GM10847 (cell line): ENCODE data around the gene HMGN3.

Source experiments
- POLR2A ChIP-seq: IDR thresholded peaks from 2 replicates; pipeline ENCODE4 v1.6.1; 2011; ENCODE audit not compliant: insufficient read length; ENCODE audit errors: extremely low read depth

The HMGN3 gene

GRCh38 chr6:79202556-79202955 is 31.9 kb downstream of the HMGN3 start:
- no peak for TF ChIP-seq POLR2A

- TF ChIP-seq POLR2A = no peak
These were observed 32.5 kb downstream of the HMGN3 start for GRCh38 chr6:79201983-79202382.

- no peak for TF ChIP-seq POLR2A
These were observed 33.3 kb downstream of the HMGN3 start for GRCh38 chr6:79201143-79201542.

GRCh38 chr6:79196912-79197311 is 37.6 kb downstream of the HMGN3 start:
- TF ChIP-seq POLR2A = no peak

GRCh38 chr6:79193971-79194370 is 40.5 kb downstream of the HMGN3 start:
- no peak for TF ChIP-seq POLR2A

- no peak for TF ChIP-seq POLR2A
These were observed 44.6 kb downstream of the HMGN3 start for GRCh38 chr6:79189760-79190350.

GRCh38 chr6:79188885-79189480 is 45.5 kb downstream of the HMGN3 start:
- no peak for TF ChIP-seq POLR2A

GRCh38 chr6:79188107-79188506 is 46.4 kb downstream of the HMGN3 start:
- TF ChIP-seq POLR2A = no peak

- TF ChIP-seq POLR2A = no peak
These were observed 47.9 kb downstream of the HMGN3 start for GRCh38 chr6:79186564-79186963.

- TF ChIP-seq POLR2A = no peak
These were observed 49.8 kb downstream of the HMGN3 start for GRCh38 chr6:79184641-79185040.

- TF ChIP-seq POLR2A = no peak
These were observed 50.4 kb downstream of the HMGN3 start for GRCh38 chr6:79184086-79184485.

GRCh38 chr6:79180052-79180451 is 54.4 kb downstream of the HMGN3 start:
- TF ChIP-seq POLR2A = no peak

- TF ChIP-seq POLR2A = no peak
These were observed 61.1 kb downstream of the HMGN3 start for GRCh38 chr6:79173378-79173777.

- TF ChIP-seq POLR2A = no peak
These were observed 63.5 kb downstream of the HMGN3 start for GRCh38 chr6:79170959-79171358.

- TF ChIP-seq POLR2A = no peak
These were observed 64.1 kb downstream of the HMGN3 start for GRCh38 chr6:79170431-79170830.

- TF ChIP-seq POLR2A = no peak
These were observed 65.8 kb downstream of the HMGN3 start for GRCh38 chr6:79168695-79168980.

- TF ChIP-seq POLR2A = no peak
These were observed 66.4 kb downstream of the HMGN3 start for GRCh38 chr6:79167931-79168694.
